Testis (tissue), 3 donors: Measurements from ENCODE around the gene MROH7. TPM values are rescaled to one million over a fixed set of nuclear protein-coding genes. Genes with fewer than 3 reads are reported as not detected.

Source experiments
- DNase-seq: peaks from one replicate; pipeline ENCODE4 v3.0.0-alpha.2; 2019
- H3K27ac ChIP-seq, 2 donors: fragments of 200-600 bp; sonication (generic); one replicate each; pipeline ENCODE4 v1.5.1; 2019
- H3K27me3 ChIP-seq: fragments of 200-600 bp; sonication (generic); one replicate; pipeline ENCODE4 v1.5.1; 2019
- H3K36me3 ChIP-seq: fragments of 200-600 bp; sonication (generic); one replicate; pipeline ENCODE4 v1.5.1; 2017; ENCODE audit warnings: low read depth; ENCODE audit errors: missing control alignments
- H3K4me1 ChIP-seq: fragments of 200-600 bp; sonication (generic); one replicate; pipeline ENCODE4 v1.5.1; 2019
- H3K4me3 ChIP-seq, 2 donors: fragments of 200-600 bp; sonication (generic); one replicate each; pipeline ENCODE4 v1.5.1; 2017 to 2019
- H3K9me3 ChIP-seq: fragments of 200-600 bp; sonication (generic); one replicate; pipeline ENCODE4 v1.5.1; 2017
- POLR2A ChIP-seq: fragments of 450-650 bp; IDR thresholded peaks from one replicate; pipeline ENCODE4 v1.6.1; 2017; ENCODE audit warnings: antibody characterized with exemption, mild to moderate bottlenecking, moderate library complexity
- WGBS, 2 donors: methylation state at CpG; one replicate each; pipeline ENCODE4 v1.1.5; 2018; 5-methylcytosine and 5-hydroxymethylcytosine counted together
- intact Hi-C: fragments of 100-400 bp; cut with DNase I; formaldehyde crosslinking; loops from one replicate; pipeline ENCODE4 v1.15.1; 2023; ENCODE audit warnings: low total_unique reads
- polyA plus RNA-seq: library from polyadenylated mRNA; stranded (reverse); fragments of 350-450 nt; fragmentation: Illumina TruSeq; extraction: RNeasy Lipid Tissue Mini Kit (QIAGEN cat#74804); gene quantifications from one replicate; pipeline ENCODE4 v1.2.3, GENCODE V29; 2014; ENCODE audit warnings: low read depth, low replicate concordance; ENCODE audit not compliant: insufficient read depth
- total RNA-seq, 2 donors: library from RNA; depleted of rRNA; stranded (reverse); fragments of >200 nt; gene quantifications; one replicate each; pipeline ENCODE4 v1.2.3, GENCODE V29; 2016
- TF ChIP-seq, protein P1 (sequence below), 3 experiments: fragments of 450-650 bp in 2 of 3; fragments of 200-600 bp in 1 of 3; sonication (generic) in 1 of 3; IDR thresholded peaks; one replicate each; pipeline ENCODE4 v1.5.1; 2016 to 2019; ENCODE audit warnings: antibody characterized with exemption in 3 of 3, mild to moderate bottlenecking in 2 of 3, moderate library complexity in 1 of 3

Gene MROH7
- total and polyA plus RNA-seq, 3 donors from 2014 or later, result 72.7 to 236 (median 162) TPM

GRCh38 chr1:54744696-54745095 lies 103.1 kb downstream of the MROH7 start:
- H3K27me3 ChIP-seq, result no peaks in the 10 kb centered on the region
- no peak overlapping the region for H3K4me3 ChIP-seq
- H3K4me1 ChIP-seq, result no peaks in the 10 kb centered on the region
- 80 to 97% methylated on average over 1 to 3 of the region's 3 CpGs for WGBS, 2 donors
- no peak overlapping the region for H3K27ac ChIP-seq
- no peak for DNase-seq
- intact Hi-C loops, result no loop called here
- no peaks in the 10 kb centered on the region for H3K9me3 ChIP-seq
- no peaks in the 10 kb centered on the region for H3K36me3 ChIP-seq
- TF ChIP-seq, protein P1, sequence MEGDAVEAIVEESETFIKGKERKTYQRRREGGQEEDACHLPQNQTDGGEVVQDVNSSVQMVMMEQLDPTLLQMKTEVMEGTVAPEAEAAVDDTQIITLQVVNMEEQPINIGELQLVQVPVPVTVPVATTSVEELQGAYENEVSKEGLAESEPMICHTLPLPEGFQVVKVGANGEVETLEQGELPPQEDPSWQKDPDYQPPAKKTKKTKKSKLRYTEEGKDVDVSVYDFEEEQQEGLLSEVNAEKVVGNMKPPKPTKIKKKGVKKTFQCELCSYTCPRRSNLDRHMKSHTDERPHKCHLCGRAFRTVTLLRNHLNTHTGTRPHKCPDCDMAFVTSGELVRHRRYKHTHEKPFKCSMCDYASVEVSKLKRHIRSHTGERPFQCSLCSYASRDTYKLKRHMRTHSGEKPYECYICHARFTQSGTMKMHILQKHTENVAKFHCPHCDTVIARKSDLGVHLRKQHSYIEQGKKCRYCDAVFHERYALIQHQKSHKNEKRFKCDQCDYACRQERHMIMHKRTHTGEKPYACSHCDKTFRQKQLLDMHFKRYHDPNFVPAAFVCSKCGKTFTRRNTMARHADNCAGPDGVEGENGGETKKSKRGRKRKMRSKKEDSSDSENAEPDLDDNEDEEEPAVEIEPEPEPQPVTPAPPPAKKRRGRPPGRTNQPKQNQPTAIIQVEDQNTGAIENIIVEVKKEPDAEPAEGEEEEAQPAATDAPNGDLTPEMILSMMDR (IDR thresholded peaks at IDR 0.05), result no peak
- TF ChIP-seq POLR2A, result no peak

- intact Hi-C loops, result no loop called here
- no peaks in the 10 kb centered on the region for H3K27me3 ChIP-seq
- no peak overlapping the region for H3K27ac ChIP-seq
- no peaks in the 10 kb centered on the region for H3K36me3 ChIP-seq
- no peak for DNase-seq
- 93 to 97% methylated on average over 5 to 6 of the region's 6 CpGs for WGBS, 2 donors
- no peak for TF ChIP-seq POLR2A
- TF ChIP-seq, protein P1 (IDR thresholded peaks at IDR 0.05), result no peak
- H3K9me3 ChIP-seq, result no peaks in the 10 kb centered on the region
- no peak overlapping the region for H3K4me3 ChIP-seq
- H3K4me1 ChIP-seq, result no peaks in the 10 kb centered on the region
Measured at GRCh38 chr1:54745274-54745673, 103.7 kb downstream of the MROH7 start.

GRCh38 chr1:54745864-54746263 lies 104.3 kb downstream of the MROH7 start:
- no peak for DNase-seq
- H3K4me1 ChIP-seq, result no peaks in the 10 kb centered on the region
- H3K36me3 ChIP-seq, result no peaks in the 10 kb centered on the region
- H3K27ac ChIP-seq, result no peak overlapping the region
- TF ChIP-seq POLR2A, result no peak
- TF ChIP-seq, protein P1 (IDR thresholded peaks at IDR 0.05), result no peak
- no peaks in the 10 kb centered on the region for H3K27me3 ChIP-seq
- intact Hi-C loops, result no loop called here
- 95% methylated on average over 4 of the region's 4 CpGs for WGBS, 2 donors
- H3K4me3 ChIP-seq, result no peak overlapping the region
- no peaks in the 10 kb centered on the region for H3K9me3 ChIP-seq

DNA sequence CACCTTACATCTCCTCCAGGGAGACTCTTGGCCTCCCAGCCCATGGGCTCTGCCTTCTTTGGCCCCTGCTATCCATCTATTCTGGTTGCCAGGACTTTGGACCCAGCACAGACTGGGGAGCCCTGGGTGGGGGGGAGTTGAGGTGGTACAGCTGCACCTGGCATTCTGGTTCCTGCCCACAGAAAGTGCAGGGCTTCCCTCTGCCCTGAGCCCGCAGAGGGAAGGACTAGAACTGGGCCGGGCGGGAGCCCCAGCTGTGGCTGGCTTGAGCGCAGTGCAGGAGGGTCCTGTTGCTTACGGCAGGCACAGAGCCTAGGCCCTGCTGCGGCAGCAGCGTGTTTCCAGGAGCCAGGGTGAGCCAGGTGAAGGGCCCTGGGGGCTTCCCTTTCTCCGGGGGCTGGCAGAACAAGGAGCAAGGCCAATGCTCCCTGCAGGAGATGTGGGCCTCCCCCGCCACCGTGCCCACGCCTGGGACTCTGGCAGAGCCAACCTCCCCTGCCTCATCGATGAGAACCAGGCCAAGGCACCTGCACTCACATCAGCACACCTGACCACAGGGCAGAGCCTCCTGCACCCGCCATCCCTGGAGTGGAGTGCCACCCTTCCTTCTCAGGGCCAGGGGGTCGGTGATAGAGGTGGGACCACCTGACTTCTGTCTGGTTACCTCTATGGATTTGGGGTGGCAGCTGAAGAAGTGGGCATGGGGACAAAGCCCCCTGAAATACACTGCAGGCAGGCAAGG lies 106.7 kb downstream of the MROH7 start:
- no peak for DNase-seq
- Histone ChIP-seq H3K4me3 (no peak overlapping the region), H3K27ac (no peak overlapping the region), H3K9me3 (no peaks in the 10 kb centered on the region), H3K4me1 (no peaks in the 10 kb centered on the region), H3K36me3 (no peaks in the 10 kb centered on the region), H3K27me3 (no peaks in the 10 kb centered on the region)
- intact Hi-C loops, result no loop called here
- 40 to 88% methylated on average over 1 to 14 of the region's 14 CpGs for WGBS, 2 donors
- no peak for TF ChIP-seq POLR2A
- TF ChIP-seq, protein P1 (IDR thresholded peaks at IDR 0.05), result no peak

- intact Hi-C loops, result no loop called here
- no peak for DNase-seq
- Histone ChIP-seq H3K4me1 (no peaks in the 10 kb centered on the region), H3K9me3 (no peaks in the 10 kb centered on the region), H3K27ac (no peak overlapping the region), H3K4me3 (no peak overlapping the region), H3K36me3 (no peaks in the 10 kb centered on the region), H3K27me3 (no peaks in the 10 kb centered on the region)
- 89 to 92% methylated on average over 6 of the region's 6 CpGs for WGBS, 2 donors
- no peak for TF ChIP-seq POLR2A
- TF ChIP-seq, protein P1 (IDR thresholded peaks at IDR 0.05), result no peak
Measured at GRCh38 chr1:54750596-54750995, 109.0 kb downstream of the MROH7 start.
